ENCODE data around the gene TSFM.

DNA sequence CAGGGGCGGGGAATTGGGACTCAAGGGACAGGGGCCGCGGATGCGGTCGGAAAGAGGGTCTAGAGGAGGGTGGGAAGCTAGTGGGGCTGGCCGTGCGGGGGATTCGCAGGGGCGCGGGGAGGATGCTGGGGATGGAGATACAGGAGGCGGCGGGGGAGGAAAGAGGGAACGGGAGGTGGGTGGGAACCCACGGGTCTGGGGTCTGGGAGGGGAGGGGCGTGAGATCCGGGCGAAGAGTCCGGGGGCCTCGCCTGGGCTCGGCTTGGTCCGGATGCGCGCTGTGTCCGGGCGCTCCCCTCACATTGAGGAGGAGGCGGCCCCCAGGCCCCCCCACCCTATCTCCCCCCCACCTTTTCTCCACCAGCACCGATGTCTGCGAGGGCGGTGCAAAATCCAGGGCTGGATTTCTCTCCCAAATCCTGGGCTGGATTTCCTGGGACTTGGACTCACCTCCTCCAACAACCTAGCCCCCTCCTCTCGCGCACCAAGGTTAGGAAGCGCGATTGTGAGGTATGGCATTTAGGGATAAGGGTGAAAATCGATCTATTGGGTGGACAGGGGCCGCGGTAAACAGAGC, 43.8 kb upstream of the TSFM start, which contains the start of gene AGAP2:
- no peak for TF ChIP-seq POLR2A (IDR thresholded peaks at IDR 0.05)
- TF ChIP-seq, protein P1, sequence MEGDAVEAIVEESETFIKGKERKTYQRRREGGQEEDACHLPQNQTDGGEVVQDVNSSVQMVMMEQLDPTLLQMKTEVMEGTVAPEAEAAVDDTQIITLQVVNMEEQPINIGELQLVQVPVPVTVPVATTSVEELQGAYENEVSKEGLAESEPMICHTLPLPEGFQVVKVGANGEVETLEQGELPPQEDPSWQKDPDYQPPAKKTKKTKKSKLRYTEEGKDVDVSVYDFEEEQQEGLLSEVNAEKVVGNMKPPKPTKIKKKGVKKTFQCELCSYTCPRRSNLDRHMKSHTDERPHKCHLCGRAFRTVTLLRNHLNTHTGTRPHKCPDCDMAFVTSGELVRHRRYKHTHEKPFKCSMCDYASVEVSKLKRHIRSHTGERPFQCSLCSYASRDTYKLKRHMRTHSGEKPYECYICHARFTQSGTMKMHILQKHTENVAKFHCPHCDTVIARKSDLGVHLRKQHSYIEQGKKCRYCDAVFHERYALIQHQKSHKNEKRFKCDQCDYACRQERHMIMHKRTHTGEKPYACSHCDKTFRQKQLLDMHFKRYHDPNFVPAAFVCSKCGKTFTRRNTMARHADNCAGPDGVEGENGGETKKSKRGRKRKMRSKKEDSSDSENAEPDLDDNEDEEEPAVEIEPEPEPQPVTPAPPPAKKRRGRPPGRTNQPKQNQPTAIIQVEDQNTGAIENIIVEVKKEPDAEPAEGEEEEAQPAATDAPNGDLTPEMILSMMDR (IDR thresholded peaks at IDR 0.05): no peak

Data from lower leg skin (tissue), 3 donors.